RWPE2 (cell line): Measurements from ENCODE around the gene C19orf73.

Experiments used
- ATAC-seq: fragments of 200-7000 bp; cut with Tn5 transposase; 3 replicates; pipeline ENCODE4 v1.9.1; 2021; ENCODE audit warnings: low read depth
- DNase-seq: peaks from one replicate; pipeline ENCODE4 v3.0.0-alpha.2; 2020; ENCODE audit warnings: low spot score
- H3K27ac ChIP-seq: fragments of 450-650 bp; 2 replicates; pipeline ENCODE4 v1.5.1; 2017; ENCODE audit warnings: mild to moderate bottlenecking; ENCODE audit not compliant: poor library complexity, severe bottlenecking
- H3K27me3 ChIP-seq: fragments of 250-450 bp; sonication (Bioruptor Pico); 2 replicates; pipeline ENCODE4 v1.5.1; 2021; ENCODE audit warnings: mild to moderate bottlenecking, moderate library complexity; ENCODE audit not compliant: insufficient read depth, poor library complexity, severe bottlenecking
- H3K36me3 ChIP-seq: fragments of 250-450 bp; sonication (Bioruptor Pico); 2 replicates; pipeline ENCODE4 v1.5.1; 2020; ENCODE audit warnings: low read depth, mild to moderate bottlenecking, moderate library complexity
- H3K4me1 ChIP-seq: fragments of 250-450 bp; sonication (Bioruptor Pico); 2 replicates; pipeline ENCODE4 v1.5.1; 2021; ENCODE audit warnings: mild to moderate bottlenecking, moderate library complexity; ENCODE audit not compliant: insufficient read depth, poor library complexity, severe bottlenecking
- H3K4me3 ChIP-seq: fragments of 250-450 bp; sonication (Bioruptor Pico); 2 replicates; pipeline ENCODE4 v1.5.1; 2021; ENCODE audit warnings: mild to moderate bottlenecking, moderate library complexity; ENCODE audit not compliant: severe bottlenecking
- H3K9me3 ChIP-seq: fragments of 250-450 bp; sonication (Bioruptor Pico); 2 replicates; pipeline ENCODE4 v1.5.1; 2021; ENCODE audit warnings: mild to moderate bottlenecking, moderate library complexity; ENCODE audit not compliant: severe bottlenecking
- TF ChIP-seq, protein P1 (sequence below): fragments of 450-650 bp; IDR thresholded peaks from one replicate; pipeline ENCODE4 v1.5.1; 2017; ENCODE audit warnings: mild to moderate bottlenecking, moderate library complexity; ENCODE audit not compliant: poor library complexity, severe bottlenecking

Gene C19orf73

DNA sequence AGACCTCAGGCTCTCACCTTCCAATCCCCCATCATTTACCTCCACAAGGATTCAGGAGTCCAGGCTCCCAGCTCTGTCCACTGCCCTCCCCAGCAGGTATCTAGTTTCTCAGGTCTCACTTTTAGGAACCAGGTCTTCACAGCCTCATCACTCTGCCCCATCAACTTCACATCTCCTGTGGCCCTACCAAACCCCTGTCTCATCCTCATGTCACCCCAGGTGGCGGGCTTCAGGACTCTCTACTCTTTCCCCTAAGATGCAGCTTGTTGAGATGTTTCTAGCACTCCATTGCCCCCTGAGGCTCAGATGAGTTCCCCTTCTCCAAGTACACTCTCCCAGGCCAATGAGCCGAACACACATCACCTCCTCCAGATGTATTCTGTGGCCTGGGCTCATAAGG is 1.9 kb upstream of the C19orf73 start:
- TF ChIP-seq, protein P1, sequence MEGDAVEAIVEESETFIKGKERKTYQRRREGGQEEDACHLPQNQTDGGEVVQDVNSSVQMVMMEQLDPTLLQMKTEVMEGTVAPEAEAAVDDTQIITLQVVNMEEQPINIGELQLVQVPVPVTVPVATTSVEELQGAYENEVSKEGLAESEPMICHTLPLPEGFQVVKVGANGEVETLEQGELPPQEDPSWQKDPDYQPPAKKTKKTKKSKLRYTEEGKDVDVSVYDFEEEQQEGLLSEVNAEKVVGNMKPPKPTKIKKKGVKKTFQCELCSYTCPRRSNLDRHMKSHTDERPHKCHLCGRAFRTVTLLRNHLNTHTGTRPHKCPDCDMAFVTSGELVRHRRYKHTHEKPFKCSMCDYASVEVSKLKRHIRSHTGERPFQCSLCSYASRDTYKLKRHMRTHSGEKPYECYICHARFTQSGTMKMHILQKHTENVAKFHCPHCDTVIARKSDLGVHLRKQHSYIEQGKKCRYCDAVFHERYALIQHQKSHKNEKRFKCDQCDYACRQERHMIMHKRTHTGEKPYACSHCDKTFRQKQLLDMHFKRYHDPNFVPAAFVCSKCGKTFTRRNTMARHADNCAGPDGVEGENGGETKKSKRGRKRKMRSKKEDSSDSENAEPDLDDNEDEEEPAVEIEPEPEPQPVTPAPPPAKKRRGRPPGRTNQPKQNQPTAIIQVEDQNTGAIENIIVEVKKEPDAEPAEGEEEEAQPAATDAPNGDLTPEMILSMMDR = no peak
- Histone ChIP-seq H3K36me3 (no peaks in the 10 kb centered on the region), H3K9me3 (no peaks in the 10 kb centered on the region), H3K27me3 (no peaks in the 10 kb centered on the region), H3K4me3 (no peak overlapping the region), H3K27ac (no peak overlapping the region), H3K4me1 (no peaks in the 10 kb centered on the region)
- ATAC-seq (no peak), DNase-seq (no peak)

DNA sequence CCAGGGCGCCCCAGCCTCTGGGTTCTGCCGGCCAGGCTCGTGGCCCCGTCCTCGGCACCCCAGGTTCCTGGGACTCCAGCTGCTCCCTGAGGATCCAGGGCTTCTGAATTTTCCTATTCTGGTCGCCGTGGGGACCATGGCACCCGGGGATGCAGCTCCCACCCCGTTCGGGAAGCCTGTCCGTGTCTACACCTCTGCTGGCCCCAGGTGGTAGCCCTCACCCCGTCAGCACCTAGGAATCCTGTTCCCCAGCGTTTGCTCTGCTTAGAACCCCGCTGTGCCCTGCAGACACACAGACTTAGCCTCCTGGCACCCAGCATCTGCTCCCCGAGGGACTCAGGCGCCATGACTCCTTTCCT is 1.4 kb upstream of the C19orf73 start:
- ATAC-seq = no peak
- H3K4me3 ChIP-seq = peak overlapping the region; percentile 55

GRCh38 chr19:49119411-49120324 is 725 bp upstream of the C19orf73 start, which contains the start of gene PPFIA3:
Gene PPFIA3, plus strand, starts transcription at chr19:49119544. Its CDS starts 8,330 bp downstream, at chr19:49127874.
- TF ChIP-seq, protein P1 = no peak
- Histone ChIP-seq H3K27me3 (no peaks in the 10 kb centered on the region), H3K27ac (peak within 1 kb of the TSS; percentile 59), H3K36me3 (no peaks in the 10 kb centered on the region), H3K4me3 (peak within 1 kb of the TSS; percentile 55), H3K9me3 (no peaks in the 10 kb centered on the region), H3K4me1 (no peaks in the 10 kb centered on the region)
- ATAC-seq (peak; percentile 56), DNase-seq (peak; percentile 75)

More for the DNA sequence above, 1.4 kb upstream of the C19orf73 start:
- no peaks in the 10 kb centered on the region for H3K27me3 ChIP-seq
- TF ChIP-seq, protein P1 = no peak
- H3K9me3 ChIP-seq = no peaks in the 10 kb centered on the region
- no peaks in the 10 kb centered on the region for H3K36me3 ChIP-seq
- no peaks in the 10 kb centered on the region for H3K4me1 ChIP-seq
- no peak overlapping the region for H3K27ac ChIP-seq
- no peak for DNase-seq

DNA sequence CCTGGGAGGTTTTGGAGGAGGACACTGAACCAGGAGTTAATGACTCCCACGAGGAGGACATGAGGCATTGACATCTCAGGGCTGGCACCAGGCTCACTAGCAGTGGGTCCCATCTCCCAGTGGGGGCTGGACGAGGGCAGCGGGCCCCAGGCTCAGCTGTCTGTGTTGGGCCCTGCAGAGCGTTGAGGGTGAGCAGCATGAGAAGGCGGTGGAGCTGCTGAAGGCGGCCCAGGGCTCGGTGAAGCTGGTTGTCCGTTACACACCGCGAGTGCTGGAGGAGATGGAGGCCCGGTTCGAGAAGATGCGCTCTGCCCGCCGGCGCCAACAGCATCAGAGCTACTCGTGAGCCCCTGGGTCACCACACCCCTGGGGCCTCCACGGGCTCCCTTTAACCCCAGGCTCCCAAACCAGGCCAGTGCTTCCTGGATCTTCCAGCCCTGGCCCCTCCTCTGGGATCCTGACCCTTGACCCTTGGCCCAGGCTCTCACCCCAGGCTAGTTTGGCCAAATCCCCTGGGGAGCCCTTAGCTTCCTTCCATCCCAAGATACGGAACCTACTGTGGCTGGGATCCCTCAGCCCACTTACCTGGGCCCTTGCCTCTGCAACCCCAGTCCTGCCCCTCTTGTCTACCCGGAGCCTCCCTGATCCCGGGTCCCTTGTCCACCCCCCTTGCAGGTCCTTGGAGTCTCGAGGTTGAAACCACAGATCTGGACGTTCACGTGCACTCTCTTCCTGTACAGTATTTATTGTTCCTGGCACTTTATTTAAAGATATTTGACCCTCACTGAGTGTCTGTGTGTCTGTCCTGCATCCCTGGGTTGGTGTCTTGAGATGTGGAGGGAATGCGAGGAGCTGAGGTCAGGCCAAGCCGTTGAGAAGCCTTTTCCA is 1.0 kb downstream of the C19orf73 start:
- Histone ChIP-seq H3K27ac (peak overlapping the region; percentile 59), H3K4me1 (peaks cover 4% of the 10 kb centered on the region), H3K36me3 (no peaks in the 10 kb centered on the region), H3K9me3 (no peaks in the 10 kb centered on the region), H3K4me3 (peak overlapping the region; percentile 55), H3K27me3 (no peaks in the 10 kb centered on the region)
- no peak for ATAC-seq
- TF ChIP-seq, protein P1 = no peak
- DNase-seq = no peak
